Measurements from ENCODE around the gene RPS6KA1. TPM values are rescaled to one million over a fixed set of nuclear protein-coding genes. Genes with fewer than 3 reads are reported as not detected.
A peak's percentile ranks its signal among the peaks of the same experiment; 100 is the strongest.

The RPS6KA1 gene
- total and polyA plus RNA-seq, 2 of the 13 experiments (the other 11 are each of a cell fraction or from before 2014, with no cell fraction given), result 19.6 to 24.2 TPM

DNA sequence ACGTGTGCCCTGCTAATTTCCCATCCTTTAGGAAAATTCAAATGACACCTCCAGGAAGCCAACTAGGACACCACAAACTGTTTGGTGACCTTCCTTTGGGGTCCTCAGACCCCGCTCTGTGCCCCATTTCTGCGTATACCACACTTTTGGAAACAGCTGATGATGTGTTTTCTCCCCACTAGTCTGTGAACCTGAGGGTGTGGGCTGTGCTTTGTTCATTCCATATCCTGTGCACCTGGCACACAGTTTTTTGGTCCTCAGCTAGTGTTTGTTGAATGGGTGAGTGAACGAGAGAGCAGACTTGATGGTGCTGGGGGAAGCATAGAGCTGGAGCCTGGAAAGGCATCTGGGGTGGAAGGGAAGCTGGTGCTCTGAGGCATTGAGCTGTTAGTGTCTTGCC is 48.6 kb downstream of the RPS6KA1 start:
- no TSS peak for BruUV-seq (replicated peaks)
- H3K9ac ChIP-seq (ENCODE audit: insufficient read depth, low read depth, low read length), result no peak overlapping the region
- in situ Hi-C loops (cut with HindIII; ENCODE audit: extremely low pct_ligation_motif_present, low pct_unique_long_range_greater_than_20kb) (no loop called here), intact Hi-C loops (cut with micrococcal nuclease; ENCODE audit: unreplicated experiment) (no loop called here)
- no peaks in the 10 kb centered on the region for H3K4me1 ChIP-seq (ENCODE audit: insufficient read depth, low read length)
- ChIA-PET CTCF (ENCODE audit: low intra/inter-chr PET ratio, low total read pairs) (no interaction called here), POLR2A (no interaction called here)
- no peaks in the 10 kb centered on the region for H3K9me3 ChIP-seq (ENCODE audit: low read length)
- H3K36me3 ChIP-seq (replicated peaks in 1 of 2; ENCODE audit: control insufficient read depth in 1 of 2, insufficient read depth in 2 of 2, low read length in 2 of 2), result peaks cover 2 to 11% of the 10 kb centered on the region in 2 experiments; a peak in 4 of 5 replicates
- ATAC-seq (no peak), DNase-seq (ENCODE audit: low spot score) (no peak), FAIRE-seq (no peak)
- no peak overlapping the region for H3K27ac ChIP-seq (ENCODE audit: extremely low read length, insufficient read depth, low read length)
- 0 out of 4 replicates have a peak, but pooled peaks of 1 of the 2 experiments have one; percentile 3 for TF ChIP-seq MAFK (conservative IDR thresholded peaks at IDR 0.05 in 1 of 2, IDR thresholded peaks at IDR 0.05 in 1 of 2; ENCODE audit: low read length in 2 of 2)
- TF ChIP-seq PCBP2 (optimal IDR thresholded peaks at IDR 0.05; ENCODE audit: low read depth, low read length, poor library complexity, severe bottlenecking), result no peak
- no peak for TF ChIP-seq ZNF230 (CRISPR knock-in tag; IDR thresholded peaks at IDR 0.05)
- TF ChIP-seq ZNF879 (CRISPR knock-in tag; IDR thresholded peaks at IDR 0.05), result no peak
- TF ChIP-seq RFX3 (CRISPR knock-in tag; IDR thresholded peaks at IDR 0.05), result no peak
- TF ChIP-seq AKNA (CRISPR knock-in tag; IDR thresholded peaks at IDR 0.05; ENCODE audit: borderline replicate concordance), result no peak
- no peak overlapping the region for H2AFZ ChIP-seq (ENCODE audit: low read length)
- H3K4me3 ChIP-seq (replicated peaks in 1 of 3; ENCODE audit: insufficient read depth in 1 of 3, low read depth in 2 of 3, low read length in 3 of 3), result no peak overlapping the region
- WGBS (ENCODE audit: low lambda C conversion rate), result 6% methylated on average over 4 of the region's 4 CpGs
- no peaks in the 10 kb centered on the region for H4K20me1 ChIP-seq (ENCODE audit: insufficient read depth, low read length)
- H3K4me2 ChIP-seq (ENCODE audit: low read depth, low read length), result no peak overlapping the region
- H3K27me3 ChIP-seq (ENCODE audit: control insufficient read depth in 1 of 2, insufficient read depth in 2 of 2, low read length in 2 of 2), result no peaks in the 10 kb centered on the region; a peak in 1 of 5 replicates
- no peaks in the 10 kb centered on the region for H3K79me2 ChIP-seq (ENCODE audit: insufficient read depth, low read length)
